HG03520 (cell line): ENCODE results near the gene C1QTNF8.

Source experiments
- ATAC-seq: cut with Tn5 transposase; IDR thresholded peaks from one replicate; pipeline ENCODE4 v1.9.1; 2021; ENCODE audit warnings: mild to moderate bottlenecking, moderate library complexity; ENCODE audit not compliant: unreplicated experiment

C1QTNF8 gene

DNA sequence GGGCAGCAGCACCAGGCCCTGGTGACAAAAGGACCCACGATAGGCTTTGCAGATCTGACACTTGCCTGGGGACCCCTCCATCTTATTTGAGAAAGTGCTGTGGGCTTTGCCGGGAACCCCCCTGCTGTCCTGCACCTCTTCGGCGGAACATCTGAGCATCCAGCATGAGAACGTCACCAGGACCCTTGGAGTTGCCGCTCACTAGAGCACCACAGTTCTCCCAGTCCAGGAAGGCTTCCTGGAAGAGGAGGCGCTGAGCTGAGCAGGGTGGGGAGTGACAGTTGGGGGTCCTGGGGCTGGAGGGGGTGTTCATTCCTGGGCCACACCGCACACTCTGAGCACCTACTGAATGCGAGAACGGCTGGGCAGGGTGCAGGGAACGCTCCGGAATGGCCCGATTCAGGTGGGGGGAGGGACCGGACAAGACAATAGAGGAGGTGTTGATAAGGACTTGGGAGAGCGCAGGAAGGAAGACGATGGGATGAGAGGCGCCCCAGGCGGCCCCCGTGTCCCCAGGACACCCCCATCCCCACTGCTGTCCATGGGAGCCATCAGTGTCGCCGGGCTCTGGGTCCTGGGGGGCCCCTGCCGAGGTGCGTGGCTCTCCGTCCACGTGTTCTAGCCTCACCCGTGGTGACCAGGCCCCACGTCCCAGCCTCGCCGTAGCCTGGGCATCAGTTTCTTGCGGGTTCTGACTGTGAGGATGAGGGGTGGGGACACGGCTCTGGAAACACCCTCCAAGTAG, 32.1 kb upstream of the C1QTNF8 start:
- no peak for ATAC-seq

DNA sequence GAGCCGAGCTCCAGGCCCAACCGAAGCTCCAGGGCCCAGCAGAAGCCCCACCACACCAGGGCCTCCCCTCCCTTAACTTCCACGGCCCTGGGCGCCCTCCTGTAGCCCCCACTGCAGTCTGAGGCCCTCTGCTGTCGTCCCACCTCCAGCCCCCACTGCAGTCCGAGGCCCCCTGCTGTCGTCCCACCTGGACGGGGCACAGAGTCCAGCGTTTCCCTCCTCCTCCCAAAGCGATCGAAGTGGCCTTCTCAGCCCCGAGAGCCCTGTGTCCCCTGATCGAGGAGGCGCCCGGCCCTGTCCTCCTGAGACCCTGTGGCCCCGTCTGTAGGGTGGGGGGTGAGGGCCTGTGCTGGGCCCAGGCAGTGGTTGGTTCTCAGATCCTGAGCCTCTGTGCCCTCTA, 31.1 kb upstream of the C1QTNF8 start:
- no peak for ATAC-seq

DNA sequence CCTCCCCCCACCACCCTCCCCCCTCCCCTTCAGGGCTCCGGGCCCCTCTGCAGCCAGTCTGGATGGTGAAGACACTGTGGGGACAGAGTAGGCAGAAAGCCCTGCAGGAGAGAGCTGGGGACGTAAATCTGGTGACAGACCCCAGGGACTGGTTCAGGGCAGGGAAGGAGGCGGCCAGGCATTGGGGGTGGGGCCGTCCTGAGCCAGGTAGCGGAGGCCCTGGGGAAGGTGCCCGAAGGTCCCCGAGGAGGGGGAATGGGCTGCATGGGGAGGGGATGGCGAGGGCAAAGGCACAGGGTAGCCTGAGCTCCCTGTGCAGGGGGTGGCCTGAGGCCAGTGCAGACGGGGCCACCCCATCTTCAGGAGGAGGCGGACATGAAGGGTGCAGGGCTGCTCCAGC, 30.5 kb upstream of the C1QTNF8 start:
- no peak for ATAC-seq

DNA sequence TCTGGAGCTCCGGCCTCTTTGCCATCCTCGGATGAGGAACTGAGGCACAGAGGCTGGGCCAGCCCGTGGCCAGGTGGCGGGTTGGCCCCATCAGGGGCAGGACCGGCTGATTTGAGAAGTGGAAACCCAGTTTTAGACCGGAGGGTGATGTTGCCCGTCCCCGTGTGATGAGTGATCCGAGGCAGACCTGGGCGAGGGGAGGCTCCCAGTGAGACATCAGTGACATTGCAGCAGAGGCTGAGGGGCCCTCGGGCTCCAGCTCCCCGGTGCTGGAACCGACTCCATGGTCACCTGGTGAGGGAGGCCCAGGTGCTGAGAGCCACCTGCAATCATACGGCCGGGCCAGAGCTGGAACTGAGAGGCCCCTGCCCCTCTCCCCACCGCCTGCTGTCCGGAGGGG, 30.0 kb upstream of the C1QTNF8 start:
- ATAC-seq, result no peak

DNA sequence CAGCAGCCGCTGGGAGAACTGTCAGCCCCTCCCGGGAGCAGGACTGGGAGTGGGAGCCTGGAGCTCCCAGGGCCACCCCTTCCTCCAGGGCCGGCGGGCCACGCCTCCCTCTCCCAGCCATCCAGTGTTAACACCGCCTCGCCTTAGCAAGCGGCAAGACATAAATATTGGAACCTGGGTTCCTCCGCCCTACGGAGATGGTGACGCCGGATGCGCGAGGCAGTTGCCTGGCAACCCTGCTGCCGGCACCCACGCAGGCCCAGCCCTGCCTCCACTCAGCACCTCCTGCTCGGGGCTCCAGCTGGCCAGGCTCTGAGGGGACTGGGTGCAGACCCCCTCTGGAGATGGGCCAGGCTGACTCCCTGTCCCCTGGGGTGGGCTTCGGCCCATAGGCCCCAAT, 29.4 kb upstream of the C1QTNF8 start:
- ATAC-seq, result no peak

DNA sequence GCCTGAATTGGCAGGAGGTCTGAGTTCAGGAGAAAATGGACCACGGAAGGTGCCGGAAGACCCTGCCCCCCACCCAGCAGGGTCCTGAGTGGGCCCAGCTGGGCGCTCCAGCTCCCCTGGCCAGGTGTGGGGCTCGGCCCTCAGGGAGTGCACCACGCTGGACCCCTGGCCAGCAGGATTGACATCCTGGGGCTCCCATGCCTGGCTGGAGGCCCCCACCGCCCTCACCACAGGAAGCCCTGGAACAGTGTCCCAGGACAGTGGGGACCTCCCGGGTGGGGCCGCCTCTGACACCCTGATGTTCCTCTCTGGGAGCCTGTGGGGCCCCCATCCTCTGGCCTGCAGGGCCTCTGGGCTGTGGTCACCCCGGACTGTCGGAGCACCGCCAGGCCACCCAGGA, 28.8 kb upstream of the C1QTNF8 start:
- no peak for ATAC-seq

DNA sequence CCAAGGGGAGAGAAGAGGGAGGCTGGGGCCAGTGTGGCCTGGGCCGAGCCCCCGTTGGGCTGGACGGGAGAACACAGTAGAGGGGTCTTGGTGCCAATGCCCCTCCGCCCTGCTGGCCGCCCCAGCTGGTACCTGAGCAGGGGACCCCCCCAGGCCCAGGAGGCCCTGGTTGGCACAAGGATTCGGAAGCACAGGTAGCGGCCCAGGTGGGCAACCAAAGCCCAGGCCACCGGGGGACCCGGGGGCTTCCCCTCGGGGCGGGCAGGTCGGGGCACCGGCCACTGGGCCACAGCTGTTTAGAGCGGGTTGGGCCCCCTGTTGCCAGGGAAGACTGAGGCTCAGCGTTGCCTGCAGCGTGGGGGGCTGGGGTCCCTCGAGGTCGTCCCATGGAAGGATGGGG, 28.2 kb upstream of the C1QTNF8 start:
- ATAC-seq, result no peak

DNA sequence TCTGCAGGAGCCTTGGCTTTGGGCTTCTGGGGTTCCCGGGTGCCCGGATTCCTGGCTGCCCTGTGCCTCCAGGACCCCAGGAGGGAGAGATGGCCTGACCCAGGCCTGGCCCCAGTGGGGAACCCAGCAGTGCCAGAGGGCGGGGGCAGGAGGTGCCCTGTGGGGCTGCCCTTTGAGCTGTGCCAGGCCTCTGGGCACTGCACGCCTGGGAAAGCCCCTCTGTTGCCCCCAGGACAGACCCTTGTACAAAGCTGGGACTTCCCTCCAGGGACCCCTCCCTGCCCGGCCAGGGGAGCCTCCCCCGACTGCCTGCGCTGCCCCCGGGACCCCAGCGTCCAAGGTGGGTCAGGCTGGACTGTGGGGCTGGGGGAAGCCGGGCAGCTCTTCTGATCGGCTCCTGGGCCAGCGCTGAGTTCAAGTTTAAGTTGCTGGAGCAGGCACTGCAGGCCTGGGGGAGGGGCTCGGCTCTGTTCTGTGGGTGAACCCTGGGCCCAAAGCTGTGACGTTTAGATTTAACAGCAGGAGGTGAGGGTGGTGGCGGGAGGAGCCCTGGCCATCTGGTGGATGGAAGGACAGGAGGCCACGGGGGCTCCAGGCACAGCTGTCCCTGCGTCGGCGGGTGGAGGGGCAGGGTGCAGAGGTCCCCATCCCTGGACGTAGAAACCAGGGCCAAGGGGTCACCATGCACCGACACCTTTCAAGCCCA, 27.6 kb upstream of the C1QTNF8 start:
- no peak for ATAC-seq

DNA sequence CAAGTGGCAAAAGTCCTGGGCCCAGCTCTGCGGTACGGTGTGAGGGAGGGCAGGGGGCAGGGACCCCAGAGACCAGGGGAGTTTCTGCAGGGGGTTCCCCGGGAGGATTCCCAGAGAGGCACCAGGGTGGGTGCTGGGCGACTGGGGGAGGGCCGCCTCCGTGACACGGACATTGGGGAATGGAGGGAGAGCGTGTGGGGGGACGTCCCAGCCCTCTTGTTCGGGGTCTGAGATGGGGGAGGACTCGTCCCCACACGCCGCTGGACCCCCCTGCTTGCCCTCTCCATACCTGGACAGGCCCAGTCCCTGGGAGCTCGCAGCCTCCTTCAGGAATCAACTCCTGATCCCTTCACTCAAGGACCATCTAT, 26.3 kb upstream of the C1QTNF8 start:
- ATAC-seq, result no peak

DNA sequence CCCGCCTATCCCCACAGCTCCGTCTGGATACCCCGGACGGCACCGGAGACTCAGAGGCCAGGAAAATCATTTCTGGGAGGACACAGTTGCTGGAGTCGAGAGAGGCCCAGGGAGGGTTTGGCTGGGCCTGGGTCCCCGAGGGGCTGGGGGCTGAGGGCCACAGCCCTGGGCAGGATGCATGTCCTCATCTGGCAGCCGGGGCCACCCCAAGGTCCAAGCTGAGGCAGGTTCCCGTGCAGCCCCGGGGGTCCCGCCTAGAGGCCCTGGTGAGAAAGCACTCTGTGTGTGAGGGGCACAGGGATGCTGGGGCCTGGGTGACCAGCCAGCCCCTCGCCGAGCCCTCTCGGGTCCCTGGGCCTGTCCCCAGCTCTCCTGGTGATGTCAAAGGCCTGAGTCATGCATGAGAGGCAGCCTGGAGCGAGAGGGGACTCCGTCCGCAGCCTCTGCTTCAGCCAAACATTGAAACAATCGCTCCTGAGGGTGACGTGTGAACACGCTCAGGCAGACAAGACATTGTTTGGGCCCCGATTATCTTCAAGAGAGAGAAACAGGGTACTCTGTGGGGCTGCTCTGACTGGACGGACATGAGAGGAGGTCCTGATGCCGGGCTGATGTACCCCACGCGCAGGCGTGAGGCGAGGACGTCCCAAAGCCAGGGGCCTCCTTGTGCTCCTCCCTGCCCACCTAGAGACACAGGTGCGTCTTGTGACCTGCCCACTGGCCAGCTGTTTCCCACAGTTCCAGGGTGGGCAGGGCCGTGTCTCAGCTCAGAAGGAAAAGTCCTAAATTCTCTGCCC, 25.8 kb upstream of the C1QTNF8 start:
- ATAC-seq, result no peak

DNA sequence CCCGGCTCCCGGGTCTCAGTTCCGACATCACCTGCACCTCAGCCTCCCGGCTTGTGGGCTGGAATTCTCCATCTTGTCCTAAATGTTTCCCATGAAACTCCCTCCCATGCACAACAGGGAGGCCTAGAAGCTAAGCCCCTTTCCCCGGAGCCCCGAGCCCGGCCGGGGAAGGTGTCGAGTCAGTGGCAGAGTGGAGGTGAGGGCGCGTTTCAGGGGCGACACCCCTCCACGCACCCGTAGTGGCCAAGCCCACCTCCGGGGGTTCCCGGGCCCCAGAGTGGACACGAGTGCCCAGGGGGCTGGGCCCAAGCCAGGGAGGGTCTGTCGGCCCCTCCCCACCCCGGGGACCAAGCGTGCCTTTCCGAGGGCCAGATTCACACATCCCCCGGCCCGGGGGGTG, 25.0 kb upstream of the C1QTNF8 start:
- no peak for ATAC-seq

DNA sequence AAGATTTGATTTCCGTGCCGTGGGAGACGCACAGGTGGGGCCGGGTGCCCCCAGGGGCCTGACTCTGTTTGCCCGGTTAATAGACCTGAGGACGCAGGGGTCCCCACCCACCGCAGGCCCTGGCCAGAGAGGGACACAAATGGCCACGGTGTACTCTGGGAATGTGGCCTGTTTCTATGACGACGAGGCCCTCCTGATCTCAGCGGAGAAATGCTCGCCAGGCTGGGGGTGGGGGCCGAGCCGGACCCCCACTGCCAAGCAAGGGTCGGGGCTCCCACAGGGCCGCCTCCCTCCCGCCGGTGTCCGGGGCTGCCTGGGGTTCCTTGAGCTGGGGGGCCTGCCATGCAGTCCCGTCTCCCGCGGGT, 24.5 kb upstream of the C1QTNF8 start:
- ATAC-seq, result no peak

DNA sequence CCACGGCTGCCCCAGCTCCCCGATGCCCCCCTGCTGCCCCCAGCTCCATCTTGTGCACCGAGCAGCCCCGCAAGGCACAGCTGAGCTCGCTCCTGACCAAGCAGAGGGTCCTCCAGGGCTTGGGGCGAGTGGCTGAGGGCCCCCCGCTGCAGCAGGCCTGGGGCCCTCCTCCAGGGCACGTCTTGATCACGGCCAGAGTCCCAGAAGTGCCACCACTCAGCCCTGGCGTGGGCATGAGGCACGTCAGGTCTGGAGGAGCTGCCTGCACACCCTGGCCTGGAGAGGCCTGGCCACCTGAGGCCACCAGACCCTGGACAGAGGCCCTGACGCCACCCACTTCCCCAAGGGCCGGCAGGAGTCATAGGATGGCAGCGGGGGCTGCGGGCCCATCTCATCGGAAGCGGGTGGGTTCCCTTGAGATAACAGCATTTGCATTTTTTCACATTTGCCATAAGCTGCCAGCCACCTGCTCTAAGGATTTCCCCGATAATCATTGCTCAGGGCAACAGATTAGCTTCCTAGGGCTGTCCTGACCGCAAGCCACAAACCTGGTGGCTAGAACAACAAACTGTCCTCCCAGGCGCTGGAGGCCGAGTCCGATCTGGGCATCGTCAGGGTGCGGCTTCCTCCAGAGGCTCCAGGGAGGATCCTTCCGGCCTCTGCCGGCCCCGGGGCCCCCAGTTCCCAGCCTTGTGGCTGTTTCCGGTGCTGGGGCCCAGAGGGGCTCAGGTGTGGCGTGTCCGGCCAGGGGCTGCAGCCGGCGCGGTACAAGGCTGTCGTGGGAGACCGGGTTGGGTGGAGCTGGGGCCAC, 23.9 kb upstream of the C1QTNF8 start:
- no peak for ATAC-seq

DNA sequence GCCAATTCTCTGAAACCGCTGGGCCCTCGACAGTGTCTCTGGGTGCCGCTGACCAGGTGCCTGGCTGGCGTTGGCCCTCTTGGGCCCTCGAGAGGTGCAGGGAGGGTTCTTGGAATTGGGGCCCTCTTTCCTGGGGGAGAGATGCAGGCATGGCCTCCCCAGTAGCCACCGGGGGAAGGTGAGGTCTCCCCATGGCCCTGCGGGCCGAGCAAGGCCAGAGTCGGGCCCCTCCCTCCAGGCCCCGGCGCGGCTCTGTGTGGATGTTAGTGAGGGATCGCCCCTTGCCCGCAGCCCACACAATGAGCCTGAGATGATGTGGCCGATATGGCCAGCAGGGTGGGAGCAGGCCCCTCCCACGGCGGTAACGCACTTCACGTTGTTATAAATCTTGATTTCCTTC, 23.1 kb upstream of the C1QTNF8 start:
- no peak for ATAC-seq

DNA sequence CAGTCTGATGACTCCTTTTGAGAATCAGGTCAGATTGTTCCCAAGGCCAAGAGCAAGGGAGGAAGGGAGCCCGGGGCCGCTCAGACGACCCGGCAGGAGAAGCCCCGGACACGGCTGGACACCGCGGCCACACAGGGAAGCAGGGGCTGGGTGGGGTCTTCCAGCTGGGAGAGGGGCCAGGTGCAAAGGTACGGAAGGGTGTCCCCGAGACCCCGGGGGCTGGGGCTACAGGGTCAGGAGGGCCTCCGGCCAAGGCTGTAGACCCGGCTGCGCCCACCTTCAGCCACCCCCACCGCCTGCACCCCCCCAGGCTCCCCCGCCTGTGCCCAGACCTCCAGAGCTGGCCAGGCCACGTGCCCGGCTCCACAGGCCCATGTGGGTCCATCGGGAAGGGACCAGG, 21.9 kb upstream of the C1QTNF8 start:
- no peak for ATAC-seq

DNA sequence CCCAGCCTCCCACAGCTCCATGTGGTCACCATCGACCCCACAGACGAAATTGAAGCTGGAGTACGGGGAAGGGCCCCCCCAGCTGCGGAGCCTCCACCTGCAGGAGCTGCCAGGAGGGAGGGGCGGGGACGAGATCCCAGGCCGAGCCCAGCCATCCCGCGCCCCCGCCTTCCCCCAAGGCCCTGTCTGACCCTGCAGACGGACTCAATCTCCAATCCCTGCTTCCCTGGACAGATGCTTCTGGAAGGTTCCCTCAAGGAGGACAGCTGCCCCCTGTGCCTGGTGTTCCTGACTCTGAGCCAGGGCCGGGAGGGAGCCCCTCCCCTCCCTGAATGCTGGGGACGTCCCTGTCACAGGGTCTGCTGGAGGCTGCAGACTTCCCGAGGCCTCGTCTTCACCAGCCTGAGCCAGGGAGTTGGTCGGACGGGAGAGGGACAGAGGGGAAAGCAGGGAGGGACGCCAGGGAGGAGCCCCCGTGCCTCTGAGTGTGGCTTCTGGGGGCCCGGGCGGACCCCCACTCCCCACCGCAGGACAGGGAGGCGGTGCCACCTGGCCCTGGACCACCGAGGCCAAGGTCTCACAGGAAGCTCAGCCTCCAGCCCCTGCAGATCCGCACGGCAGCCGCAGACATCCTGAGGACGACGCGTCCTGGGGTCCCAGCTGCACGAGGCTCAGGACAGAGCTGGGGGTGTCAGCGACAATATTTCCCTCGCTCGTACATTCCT, 21.3 kb upstream of the C1QTNF8 start:
- ATAC-seq, result no peak

DNA sequence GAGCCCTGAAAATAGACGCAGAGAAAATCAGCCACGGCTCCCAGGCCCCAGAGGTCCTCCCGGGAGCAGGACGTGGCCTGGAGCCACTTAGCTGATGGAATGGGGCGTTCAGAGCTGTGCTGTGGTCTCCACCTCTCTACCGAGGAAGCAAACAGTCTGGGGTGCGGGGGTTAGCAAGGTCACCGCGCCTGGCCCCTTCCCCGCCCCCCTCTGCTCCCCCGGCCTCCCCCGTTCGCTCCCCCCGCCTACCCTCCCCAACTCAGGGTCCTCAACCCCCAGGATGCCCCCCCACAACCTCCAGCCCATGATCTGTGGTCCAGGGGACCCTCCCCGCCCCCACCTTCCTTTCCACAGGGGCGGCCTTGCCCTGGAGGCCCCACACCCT, 20.6 kb upstream of the C1QTNF8 start:
- ATAC-seq, result no peak

DNA sequence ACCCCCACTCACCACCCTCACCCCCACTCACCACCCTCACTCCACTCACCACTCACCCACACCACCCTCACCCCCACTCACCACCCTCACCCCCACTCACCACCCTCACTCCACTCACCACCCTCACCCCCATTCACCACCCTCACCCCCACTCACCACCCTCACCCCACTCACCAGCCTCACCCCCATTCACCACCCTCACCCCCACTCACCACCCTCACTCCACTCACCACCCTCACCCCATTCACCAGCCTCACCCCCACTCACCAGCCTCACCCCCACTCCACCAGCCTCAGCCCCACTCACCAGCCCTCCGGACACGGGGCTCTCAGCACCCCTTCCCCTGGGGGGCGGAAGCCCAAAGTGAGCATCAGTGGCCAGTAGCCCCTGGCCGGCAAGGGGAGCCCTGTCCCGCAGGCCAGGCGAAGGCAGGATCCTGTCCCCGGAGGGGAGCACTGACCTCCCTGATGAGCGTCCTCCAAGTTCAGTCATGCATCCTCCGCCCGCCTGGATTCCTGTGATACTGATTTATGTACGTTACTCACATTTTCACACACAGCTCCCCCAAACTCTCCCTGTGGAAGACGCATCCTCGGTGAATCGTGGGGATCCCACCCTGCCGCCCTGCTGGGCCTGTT, 18.0 kb upstream of the C1QTNF8 start:
- ATAC-seq, result no peak

DNA sequence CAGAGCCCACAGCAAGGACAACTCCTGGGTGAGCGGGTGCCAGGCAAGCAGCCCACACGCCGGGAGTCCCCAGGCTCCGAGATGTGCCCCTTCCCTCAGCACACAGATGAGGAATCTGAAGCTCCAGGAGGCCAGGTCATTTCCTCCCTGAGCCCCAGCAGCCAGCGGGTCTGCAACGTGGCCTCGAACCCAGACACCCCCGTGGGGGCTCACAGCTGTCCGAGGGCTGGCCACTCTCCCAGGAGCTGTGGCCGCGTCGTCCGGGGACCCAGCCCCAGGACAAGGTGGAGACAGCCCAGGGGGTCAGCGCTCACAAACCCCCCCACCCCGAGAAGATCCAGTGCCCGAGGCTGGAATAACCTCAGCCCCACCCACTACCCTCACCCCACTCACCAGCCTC, 17.4 kb upstream of the C1QTNF8 start:
- ATAC-seq, result no peak

DNA sequence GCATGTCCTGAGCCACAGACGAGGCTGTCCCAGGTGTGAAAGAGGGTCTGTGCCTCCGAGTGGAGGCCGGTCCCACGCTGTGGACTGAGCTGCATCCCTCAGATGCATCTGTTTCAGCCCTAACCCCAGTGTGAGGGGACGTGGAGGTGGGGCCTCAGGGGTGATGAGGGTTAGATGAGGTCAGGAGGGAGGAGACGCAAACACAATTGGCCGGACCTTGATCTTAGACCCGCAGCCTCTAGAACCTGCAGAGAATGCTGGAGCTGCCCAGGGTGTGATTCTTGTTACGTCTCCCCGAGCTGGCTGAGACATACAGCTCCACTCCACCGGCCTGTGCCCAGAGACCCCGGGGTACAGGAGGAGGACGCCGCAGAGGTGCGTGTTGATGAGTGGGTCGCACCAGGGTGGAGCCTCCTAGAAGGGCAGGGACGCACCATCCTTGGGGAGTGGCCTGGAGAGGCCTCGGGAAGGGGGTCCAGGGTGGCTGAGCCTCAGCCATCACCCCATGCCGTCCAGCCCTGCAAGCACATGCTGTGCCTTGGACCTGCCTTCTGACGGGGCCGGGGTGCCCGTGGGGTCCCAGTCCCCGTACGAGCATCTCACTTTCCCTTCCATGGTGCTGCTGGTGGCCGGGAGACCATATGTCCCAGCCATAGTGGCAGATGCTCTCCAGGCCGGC, 16.6 kb upstream of the C1QTNF8 start:
- no peak for ATAC-seq
